Mucosa of gallbladder (tissue), 1 donor: Measurements from ENCODE around the gene OSBP2. TPM values are rescaled to one million over a fixed set of nuclear protein-coding genes. Genes with fewer than 3 reads are reported as not detected.

Experiments used
- DNase-seq: peaks from one replicate; pipeline ENCODE4 v3.0.0-alpha.2; 2020; ENCODE audit warnings: low spot score
- total RNA-seq: library from RNA; stranded (reverse); gene quantifications from one replicate; pipeline ENCODE4 v1.2.1, GENCODE V29; 2021
- donor health status: DM: no; HTN: no; CAD: no.

OSBP2 gene
- total RNA-seq, 1 donor from 2014 or later, result 10.4 TPM

DNA sequence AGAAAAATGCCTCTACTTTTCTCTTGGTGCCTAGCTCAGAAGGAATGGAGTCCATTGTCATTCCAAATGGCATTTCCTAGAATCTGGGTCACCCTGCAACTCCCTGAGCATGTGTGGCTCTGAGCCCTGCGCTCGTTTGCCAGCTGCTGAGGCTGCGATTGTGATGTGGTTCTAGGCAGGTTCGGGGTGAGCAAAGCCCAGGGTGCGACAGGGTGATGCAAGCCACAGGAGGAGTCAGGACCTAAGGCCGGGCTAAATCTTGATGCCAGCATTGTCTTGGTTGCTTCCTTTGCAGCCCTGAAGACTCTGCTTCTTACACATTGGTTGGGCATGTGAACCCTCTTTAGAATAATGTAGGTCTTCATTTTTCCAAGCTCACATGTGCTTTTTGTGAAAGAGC is 142.9 kb downstream of the OSBP2 start:
- DNase-seq, result no peak

DNA sequence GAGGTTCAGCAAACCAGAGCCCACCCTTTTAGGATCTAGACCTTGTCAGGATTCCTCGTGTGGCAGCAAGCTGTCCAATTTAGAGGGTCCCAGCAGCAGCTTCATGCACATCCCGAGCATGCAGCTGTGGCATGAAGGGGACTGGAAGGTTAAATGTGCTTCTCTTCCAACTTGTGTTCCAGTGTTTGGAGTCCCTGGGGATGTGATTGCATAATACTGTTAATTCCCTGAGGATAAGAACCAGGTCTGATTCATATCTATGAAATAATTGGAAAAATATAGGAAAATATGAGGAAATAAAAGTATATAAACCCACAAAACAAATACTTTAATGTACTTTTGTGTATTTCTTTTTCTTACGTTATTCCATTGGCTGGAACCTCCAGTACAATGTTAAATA is 143.4 kb downstream of the OSBP2 start:
- no peak for DNase-seq

DNA sequence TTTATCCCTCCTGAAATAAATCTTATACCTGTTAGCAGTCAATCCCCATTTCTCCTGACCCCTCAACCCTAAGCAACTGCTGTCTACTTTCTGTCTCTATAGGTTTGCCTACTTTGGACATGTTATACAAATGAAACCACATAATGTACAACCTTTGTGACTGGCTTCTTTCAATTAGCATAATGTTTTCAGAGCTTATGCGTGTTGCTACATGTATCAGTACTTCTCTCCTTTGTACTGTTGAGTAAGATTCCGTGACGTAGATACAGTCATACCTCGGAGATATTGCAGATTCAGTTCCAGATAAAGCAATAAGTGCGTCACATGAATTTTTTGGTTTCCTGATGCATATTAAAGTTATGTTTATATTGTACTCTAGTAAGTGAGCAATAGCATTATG is 146.6 kb downstream of the OSBP2 start:
- no peak for DNase-seq

DNA sequence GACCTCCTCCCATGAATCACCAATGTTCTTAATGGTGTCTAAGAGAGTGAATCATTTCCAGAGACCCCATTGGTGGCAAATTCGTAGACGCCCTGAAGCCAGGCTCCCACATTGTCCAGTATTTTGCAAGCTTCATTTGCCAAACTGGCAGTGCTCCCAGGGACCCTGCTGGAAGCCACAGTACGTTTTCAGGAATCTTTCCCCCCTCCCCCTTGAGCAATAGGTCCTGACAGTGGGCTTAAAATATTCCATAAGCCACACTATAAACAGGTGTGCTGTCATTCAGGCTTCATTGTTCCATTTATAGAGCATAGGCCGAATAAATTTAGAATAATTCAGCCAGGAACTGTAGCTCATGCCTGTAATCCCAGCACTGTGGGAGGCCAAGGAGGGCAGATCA is 148.6 kb downstream of the OSBP2 start:
- DNase-seq, result no peak

DNA sequence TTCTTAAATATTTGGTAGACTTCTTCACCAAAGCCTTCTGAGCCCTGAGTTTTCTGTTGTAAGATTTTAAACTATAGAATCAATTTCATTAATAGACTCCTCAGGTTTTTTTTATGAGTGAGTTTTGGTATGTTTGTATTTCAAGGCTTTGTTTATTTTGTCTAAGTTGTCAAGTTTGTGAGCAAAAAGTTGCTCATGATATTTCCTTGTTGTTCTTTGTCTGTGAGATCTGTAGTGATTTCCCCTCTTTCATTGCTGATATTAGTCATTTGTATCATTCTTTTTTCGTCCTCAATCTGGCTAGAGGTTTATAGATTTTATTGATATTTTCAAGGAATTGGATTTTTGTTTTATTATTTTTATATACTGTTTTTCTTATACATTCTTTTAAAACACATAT is 152.9 kb downstream of the OSBP2 start:
- DNase-seq, result no peak

DNA sequence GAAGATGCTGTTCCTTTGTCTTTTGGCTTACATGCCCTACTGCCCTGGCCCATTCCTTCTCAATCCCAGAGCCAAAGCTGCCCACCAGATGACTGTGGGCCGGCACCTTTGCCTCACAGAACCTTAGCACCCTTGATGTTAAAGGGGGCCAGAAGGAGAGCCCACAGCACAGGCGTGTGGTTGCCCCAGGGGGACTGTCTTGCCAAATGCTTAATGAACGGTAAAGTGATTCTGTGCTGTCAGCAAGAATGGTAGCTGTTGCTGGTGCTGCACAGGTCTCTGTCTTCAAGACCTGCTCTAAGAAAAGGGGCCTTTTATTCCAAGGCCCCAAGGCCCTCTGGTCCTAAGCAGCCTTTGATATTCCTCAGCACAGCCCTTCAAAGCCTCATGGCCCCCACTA is 160.6 kb downstream of the OSBP2 start:
- DNase-seq, result no peak

DNA sequence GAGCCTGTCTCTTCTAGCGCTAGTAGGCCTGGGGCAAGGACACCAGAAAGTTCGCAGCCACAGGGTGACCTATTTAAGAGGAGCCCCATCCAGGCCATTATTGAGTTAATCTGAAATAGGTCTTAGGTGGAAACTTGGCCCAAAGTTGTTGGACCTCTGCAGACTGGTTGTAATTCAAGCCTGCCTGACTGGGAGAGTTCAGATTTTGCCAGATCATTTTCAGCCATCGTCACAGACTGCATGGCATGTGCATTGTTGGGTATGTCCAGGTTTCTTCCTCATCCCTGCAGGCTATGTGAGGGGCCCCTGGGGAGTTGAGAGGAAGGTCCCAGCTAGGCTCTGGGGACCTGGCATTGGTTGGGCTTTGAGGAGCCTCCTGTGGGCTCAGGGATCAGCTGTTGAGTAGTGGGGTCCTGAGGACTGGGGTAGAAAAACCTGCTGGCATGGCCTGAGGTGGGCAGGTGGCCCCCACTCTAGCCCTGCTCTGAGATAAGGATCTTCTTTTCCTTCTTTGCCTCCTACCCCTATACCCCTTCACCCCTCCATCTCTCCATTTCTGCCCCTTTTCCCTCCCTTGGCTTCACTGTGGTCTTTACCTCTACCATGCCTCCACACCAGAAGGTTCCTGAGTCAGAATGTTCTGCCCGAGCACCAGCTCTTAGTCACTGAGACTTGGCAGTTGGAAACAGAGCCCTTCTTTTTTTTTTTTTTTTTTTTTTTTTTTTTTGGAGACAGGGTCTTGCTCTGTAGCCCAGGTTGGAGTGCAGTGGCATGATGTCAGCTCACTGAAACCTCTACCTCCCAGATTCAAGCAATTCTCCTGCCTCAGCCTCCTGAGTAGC is 161.2 kb downstream of the OSBP2 start:
- DNase-seq, result no peak

DNA sequence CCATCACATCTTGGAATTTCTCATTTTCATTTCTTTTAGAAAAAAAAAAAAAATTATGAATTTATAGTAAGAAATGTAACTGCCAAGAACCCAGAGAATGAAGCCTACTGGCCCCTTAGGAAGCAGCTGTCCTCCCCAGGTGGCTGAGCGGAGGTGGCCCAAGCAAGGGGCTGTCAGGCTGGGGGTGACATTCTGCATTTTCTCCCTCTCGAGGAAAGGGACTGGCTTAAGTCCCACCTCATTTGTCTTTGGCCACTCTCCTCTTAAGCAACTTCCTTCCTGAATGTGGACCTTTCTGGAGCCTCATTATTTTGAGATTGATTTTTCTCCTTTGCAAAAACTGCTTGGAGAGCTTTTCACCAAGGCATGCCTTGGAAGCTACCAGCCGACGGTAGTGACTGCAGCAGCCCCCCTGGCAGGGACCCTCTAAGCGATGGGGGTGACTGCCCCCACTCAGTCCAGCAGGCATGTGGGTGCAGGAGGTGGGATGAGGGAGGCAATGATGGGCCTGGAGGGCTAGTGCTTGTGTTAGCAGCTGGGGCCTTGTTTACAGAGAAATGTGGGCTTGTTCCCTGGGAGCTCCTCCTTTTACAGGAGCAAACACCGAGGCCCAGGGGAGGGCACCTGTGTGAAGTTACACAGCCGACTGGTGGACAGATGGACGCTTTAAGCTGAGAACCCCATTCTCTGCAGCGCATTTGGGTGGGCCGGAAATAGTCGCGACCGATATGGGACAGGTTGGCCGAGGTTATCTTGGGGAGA is 162.2 kb downstream of the OSBP2 start:
- DNase-seq, result no peak

DNA sequence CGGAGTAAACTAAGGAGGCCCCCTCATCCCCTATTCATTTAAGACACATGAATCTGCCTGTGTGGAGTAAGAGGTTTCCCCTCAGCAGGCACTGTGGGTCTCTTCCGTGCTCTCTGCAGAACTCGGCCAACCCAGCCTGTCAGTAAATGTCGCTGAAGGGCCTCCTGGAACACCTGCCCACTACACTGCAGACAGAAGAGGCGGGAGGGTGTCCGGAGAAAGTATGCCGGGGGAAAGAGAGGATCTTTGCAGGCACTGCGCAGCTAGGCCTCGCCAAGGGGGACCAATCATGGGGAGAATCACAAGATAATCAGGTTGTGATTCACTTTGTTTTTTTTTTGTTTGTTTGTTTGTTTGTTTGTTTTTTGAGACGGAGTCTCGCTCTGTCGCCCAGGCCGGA is 163.1 kb downstream of the OSBP2 start:
- DNase-seq, result no peak

DNA sequence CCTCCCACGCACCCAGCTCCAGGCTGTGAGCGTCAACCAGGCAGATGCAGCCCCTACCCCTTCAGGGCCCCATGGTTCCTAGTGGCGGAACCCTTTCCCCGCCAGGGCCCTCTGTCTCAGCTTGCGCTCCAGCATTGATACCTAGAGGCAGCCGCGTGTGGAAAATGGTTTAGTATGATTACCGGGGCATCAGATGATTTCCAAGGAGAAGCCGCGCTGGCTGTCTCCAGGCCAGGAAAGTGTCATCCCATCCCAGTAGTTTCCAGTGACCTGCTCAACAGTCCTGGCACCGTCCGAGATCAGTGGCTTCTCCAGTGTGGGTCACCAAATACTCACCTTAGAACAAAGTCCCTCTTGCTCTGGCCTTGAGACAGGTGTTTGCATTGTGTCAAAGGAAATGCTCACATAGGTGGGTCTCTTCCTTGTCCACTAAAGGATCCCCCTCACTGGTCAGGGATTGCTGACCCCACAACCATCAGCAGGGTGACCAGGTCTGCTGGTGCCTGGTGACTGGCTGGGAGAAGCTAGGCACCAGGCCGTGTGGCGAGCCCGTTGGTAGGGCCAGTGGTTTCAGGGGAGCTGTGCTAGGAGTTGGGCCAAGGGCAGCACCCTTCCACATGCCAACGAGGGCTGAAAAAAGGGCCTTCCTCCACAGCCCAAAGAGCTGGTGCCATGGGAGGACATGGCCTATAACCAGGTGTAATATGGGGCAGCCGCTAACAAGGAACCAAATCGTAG is 164.5 kb downstream of the OSBP2 start:
- DNase-seq, result no peak

DNA sequence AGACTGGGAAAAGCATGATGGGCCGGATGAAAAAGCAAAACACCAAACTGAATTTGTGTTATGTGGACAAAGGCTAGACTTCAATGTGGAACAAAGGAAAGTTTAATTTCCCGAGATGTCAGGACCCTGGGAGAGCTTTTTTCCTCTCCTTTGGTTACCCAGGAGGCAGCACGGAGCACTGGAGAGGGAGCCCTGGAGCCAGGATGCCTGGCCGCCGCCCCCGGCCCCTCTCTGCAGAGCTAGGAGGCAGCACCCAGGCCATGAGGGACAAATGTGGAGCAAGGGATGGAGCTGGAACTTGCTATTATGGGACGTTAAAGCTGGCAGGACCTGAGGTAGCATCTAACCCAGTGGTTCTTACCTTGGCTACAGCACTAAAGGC is 165.0 kb downstream of the OSBP2 start:
- DNase-seq, result no peak

DNA sequence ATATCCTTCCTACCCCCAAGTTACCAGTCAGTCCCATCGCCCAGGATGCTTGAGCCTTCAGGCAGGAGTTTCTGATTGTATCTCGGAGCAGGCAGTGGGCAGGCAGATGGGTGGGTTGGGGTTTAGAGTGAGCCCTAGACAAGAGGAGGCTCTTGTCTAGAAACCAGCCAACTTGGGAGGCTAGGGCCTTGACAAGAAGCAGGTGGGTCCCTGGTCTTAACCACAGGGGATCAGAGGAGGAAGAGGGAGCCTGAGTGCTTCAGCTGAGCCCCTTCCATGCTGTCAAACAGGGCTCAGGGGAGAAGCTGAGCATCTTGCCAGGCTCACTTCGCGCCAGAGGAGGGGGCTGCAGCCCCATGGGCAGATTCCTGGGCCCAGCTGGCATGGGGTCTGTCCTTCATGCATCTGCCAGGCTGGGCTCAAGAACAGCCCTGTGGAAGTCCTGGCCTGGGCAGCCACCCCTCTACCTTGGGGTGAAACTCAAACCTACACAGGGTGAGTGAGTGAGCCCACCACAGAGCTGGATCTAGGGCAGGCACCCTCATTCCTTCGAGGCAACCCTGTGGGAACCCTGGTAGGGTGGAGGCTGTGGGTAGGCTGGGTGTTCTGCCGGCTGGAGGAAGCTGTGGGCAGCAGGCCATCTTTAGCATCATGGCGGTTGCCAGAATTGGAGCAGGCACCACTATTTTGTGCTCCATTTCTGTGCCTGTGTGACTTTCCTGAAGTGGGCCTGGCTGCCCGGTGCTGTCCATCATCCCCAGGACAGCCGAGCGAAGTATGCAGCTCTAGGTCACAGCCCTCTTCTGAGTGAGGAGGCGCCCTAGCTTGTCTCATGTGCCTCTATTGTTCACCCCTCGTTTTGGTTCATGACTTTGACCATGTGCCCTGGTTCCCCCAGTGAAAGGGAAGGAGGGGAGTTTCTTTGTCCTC is 165.8 kb downstream of the OSBP2 start:
- no peak for DNase-seq

DNA sequence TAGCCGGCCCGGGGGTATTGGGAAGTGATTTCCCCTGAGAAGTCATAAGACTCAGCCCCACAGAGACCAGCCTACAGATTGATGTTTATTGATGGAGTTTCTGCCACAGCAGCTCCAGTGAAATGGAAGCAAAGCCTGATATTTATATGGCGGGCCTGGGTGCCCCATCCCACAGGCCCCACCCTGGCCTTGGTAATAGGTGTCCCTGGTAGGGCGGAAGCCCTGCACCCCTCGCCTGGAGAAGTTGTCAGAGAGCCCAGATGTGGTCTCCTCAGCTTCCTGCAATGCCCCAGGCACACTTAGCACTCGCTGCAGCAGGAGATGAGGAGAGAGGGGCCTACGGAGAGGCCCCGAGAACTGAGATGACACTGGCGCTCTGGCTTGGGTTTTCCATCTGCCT is 166.5 kb downstream of the OSBP2 start:
- no peak for DNase-seq

DNA sequence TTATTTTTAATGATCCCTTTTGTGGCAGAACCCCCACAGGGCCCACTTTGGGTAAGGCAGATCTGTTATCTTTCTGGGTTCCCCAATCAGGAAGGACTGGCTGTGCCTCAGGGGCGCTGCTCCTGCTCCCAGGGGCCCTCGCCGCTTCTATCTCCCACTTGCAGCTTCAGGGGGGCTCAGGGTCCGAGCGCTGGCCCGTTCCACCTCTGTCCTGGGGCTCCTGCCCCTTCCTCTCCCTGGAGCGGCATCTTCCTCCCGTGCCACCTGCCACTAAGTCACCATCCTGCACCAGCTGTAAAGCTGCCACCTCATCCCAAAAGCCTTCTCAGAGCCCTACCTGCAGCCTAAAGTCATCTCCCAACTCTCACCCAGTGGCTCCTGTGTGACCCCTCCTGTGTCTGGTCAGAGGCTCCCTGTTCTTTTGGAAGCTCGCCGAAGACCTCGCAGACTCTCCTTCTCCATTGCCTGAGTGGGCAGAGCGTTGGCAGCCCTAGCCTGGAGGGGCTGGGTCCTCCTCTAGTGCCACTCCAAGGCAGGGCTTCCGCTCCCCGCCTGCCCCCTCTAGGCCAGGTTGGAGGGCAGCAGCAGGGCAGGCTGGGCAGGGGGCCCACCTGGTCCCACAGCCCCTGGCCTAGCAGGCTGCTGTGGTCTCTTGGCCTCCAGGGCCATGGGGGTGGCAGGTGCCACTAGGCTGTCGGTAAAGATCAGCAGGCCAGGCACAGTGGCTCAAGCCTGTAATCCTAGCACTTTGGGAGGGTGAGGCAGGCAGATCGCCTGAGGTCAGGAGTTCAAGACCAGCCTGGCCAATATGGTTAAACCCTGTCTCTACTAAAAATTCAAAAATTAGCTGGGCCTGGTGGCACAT is 167.2 kb downstream of the OSBP2 start:
- no peak for DNase-seq

DNA sequence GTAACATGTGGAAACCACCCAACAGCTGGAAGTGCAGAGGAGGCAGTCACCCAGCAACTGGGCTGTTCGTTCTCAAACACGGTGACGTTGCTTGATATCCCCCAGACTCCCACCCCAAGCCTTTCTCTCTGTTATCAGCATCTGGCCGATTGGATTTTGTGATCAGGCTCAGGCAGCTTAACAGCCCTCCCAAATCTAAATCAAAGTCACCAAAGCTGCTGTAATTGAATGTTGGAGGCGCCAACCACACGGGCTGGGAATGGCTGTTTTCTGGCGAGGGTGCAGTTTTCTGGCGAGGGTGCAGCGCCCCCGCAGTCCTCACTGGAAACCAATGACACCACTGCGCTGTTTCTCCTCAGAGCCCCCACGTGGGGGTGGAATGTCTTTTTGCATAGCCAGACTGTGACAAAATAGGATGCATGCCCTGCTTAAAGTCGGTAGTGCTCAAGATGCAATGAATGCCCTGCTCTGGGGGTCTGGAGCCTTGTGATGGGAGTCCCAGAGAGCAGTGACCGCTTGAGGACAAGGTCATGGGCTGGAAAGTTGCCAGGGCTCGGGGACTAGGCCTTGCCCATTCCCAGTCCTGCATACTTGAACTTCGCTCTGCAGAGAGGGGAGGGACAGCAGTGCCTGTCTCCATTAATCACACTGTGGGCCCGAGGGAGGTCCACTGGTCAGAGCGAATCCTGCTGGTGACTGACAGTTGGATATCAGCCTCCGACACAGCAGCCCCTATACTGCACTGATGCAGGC is 168.6 kb downstream of the OSBP2 start:
- no peak for DNase-seq

DNA sequence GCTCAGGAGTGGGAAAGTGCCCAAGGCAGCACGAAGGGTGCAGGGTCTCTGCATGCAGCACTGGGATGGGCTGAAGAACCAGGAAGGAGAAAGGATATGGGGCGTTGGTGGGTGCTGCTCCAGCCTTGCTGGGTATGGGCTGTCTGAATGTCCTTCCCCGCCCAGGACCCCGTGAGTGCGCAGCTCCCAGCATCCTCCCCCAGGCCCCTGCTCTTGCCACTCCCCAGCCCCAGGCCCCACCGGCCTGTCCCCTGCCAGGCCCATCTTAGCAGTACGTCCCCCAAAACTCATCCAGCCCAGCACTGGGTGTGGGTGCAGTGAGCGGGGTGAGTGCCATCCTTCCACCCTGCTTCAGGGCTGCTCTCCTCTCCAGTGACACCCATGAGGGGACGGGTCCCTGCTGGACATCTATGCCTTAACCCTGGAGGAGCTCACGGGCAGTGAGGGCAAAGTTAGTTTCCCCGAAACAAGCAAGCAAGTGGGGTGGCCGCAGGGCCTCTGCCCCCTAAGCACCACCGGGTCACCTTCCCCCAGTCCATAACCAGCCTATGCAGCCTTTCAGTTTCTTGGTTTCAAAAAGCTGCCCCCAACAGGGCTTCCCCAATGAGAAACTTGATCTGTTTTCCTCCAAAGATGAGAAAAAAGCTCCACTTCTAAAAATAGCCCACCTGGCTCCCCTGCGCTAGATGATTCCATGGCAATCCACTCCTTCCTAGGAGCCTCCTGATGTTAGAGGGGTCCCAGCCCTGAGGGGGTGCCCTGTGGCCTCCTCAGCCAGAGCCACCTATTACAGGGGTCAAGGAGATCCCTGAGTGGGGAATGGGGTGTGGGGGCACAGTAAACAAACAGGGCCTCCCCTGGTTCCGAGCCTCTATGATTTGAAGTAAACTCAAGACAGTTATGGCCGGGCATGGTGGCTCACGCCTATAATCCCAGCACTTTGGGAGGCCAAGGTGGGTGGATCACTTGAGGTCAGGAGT is 170.1 kb downstream of the OSBP2 start:
- DNase-seq, result no peak

DNA sequence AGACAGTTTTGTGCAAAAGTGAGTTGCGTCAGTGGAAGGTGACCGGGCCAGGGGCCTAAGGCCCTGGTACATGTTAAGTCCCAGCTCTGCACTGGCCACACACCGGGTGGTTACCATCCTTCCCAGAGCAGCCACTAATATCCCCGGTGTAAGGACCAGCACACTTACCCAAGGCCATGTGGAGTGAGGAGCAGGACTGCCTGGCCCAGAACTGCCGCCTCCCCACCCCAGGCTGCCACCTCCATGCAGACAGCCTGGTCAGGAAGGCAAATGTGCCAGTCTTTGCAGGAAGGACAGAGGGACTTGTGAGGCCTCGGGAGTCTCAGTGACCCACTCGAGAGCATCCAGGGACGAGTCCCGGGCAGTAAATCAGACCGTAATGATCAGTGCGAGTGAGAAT is 171.0 kb downstream of the OSBP2 start:
- no peak for DNase-seq

DNA sequence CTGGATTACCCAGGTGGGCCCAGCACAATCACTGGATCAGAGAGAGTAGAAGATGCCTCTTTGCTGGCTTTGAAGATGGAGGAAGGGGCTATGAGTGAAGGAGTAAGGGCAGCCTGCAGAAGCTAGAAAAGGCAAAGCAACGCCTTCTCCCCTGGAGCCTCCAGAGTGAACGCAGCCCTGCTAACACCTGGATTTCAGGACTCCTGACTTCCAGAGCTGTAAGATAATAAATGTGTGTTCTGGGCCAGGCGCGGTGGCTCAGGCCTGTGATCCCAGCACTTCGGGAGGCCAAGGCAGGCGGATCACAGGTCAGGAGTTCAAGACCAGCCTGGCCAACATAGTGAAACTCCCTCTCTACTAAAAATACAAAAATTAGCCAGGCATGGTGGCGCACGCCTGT is 171.5 kb downstream of the OSBP2 start:
- DNase-seq, result no peak
